ENCODE measurements around the gene ZBTB44.

GRCh38 chr11:130181295-130182272 is 133.1 kb downstream of the ZBTB44 start:
- TF ChIP-seq ARNTL (CRISPR knock-in tag; IDR thresholded peaks at IDR 0.05; ENCODE audit: borderline replicate concordance, low read depth) (no peak), TOX (CRISPR knock-in tag; IDR thresholded peaks at IDR 0.05; ENCODE audit: borderline replicate concordance) (no peak), RARB (CRISPR knock-in tag; IDR thresholded peaks at IDR 0.05) (no peak), ZNF70 (CRISPR knock-in tag; IDR thresholded peaks at IDR 0.05) (no peak), ISL1 (CRISPR knock-in tag; IDR thresholded peaks at IDR 0.05) (no peak)
